NCI-H1092 treated with DMSO at 0.1 percent for 48 hours (cell line): ENCODE measurements around the gene ADGRV1.
"Not testable (repeated sequence)": the region's sequence is repeated elsewhere in the genome, so short reads cannot be mapped to it uniquely, and the experiment has no call there.

Source experiments
- DNase-seq: peaks from one replicate; lab custom pipeline; 2025; lab: John Stamatoyannopoulos, UW

Gene ADGRV1

DNA sequence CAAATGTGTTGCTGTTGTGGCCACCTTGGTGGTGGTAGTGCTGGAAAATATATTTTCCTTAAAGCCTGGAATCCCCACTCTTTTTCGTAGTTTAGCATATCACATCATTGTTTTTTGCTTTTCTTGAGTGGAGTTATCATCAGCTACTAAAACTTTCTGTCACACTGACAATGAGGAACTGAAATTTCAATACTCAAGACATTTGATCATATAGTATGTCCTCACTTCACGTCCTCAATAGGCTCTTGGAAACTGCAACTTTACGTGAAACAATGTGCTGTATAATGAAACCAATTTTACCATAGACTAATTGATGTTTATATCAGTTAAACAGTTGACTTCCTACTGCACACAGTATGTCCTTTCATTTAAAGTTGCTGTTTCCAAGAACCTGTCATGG lies 265.8 kb downstream of the ADGRV1 start:
- no peak for DNase-seq

DNA sequence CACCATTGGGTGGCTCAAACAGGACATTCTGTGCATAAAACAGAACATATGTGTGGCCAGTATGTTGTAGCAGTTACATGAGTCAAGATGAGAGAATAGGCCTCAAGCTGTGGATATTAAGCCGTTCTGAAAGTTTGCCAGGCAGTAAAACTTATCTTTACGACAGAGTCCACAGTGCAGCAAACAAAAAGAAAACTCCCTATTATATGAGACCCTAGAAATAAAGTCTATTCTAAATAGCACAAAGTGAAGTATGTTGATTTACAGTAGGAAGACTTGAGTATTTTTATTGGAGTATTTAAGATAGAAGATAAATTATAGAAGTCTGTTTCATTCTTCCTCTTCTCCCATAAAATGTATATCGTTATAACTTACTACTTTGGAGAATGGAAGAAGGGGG lies 271.5 kb downstream of the ADGRV1 start:
- DNase-seq: no peak

DNA sequence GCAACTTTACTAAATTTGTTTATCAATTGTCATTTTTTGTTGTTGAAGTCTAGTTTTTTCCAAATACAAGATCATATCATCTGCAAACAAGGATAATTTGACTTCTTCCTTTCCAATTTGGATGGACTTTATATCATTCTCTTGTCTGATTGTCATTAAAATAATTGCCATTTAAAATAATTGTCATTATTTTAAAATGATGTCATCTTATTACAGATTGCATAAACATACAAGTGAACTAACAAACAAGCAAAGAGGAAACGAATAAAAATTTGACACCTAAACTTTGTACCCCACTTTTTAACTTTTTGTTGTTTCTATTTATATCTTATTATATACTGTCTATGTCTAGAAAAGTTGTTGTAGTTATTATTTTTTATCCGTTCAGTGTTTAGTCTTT lies 275.2 kb downstream of the ADGRV1 start:
- no peak for DNase-seq

DNA sequence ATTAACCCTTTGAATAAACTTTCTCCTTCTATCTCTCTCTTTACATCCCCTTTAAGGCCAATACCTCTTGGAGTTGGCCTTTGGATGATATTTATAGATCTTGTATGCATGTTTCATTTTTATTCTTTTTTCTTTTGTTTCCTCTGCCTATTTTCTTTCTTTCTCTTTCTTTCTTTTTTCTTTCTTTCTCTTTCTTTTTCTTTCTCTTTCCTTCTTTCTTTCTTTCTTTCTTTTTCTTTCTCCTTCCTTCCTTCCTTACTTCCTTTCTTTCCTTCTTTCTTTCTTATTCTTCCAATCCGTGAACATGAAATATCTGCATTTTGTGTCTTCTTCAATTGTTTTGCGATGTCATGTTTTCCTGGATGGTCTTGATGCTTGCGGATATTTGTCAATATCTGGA lies 276.1 kb downstream of the ADGRV1 start:
- DNase-seq: no peak

DNA sequence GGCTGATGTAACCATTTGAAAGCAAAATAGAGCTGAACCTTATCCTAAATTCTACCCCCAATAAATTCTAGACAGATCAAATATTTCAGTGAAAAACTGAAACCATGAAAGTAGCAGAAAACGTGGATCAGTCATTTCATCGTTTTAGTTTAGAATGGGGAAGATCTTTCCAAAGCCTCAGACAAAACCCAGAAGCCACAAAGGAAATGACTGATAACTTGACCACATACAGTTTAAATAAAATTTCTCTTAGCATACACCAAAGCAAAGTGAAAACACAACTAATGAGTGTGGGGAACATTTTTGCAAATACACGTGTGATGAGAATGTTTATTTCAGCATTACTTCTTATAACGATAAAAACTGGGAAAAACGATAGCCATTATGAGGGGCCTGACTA lies 284.8 kb downstream of the ADGRV1 start:
- no peak for DNase-seq

DNA sequence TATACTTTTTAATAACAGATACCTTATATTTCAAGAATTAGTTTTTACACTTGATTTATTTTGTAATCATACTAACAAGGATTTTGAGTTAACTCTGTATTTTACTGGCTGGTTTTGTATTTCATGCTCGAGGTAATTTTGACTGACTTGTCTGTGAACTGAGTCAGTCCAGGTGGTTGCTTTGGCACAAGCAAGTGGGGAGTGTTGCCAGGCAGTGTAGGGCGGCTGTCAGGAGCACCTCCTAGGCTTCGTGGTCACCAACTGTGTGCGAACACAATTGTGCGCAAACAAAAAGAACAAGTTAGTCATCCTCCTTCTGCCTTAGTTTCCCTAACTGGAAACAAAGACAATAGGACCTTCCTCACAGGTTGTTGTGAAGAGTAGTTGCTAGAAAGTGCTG lies 286.3 kb downstream of the ADGRV1 start:
- no peak for DNase-seq

DNA sequence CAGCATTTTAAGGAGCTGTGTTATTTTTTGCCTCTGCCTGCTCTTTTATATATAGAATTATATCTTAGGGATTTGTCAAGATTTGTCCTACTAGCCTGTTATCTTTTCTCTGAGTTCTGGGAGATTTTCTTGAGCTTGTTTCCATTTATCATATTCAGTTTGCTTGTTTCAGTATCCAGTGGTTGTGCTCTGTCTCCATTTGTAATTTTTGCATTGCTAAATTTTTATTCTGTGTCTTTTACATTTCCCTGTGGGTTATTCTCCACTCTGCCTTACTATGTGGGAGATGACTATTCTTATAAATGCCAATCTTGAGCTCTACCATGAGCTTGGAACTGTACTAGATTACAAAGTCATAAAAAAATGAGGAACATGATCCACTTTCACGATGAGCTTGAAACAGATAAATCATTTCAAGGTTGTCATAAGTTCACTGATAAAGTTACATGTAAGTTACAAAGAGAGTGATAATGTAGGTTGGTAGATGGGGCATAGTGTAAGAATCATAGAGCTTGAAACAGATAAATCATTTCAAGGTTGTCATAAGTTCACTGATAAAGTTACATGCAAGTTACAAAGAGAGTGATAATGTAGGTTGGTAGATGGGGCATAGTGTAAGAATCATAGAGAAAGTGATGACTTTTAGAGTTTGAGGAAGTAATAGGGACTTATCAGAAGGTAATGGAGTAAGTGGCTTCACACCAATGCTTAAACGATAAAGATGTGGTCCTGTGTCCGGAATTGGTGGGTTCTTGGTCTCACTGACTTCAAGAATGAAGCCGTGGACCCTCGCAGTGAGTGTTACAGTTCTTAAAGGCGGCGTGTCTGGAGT lies 287.3 kb downstream of the ADGRV1 start:
- DNase-seq: no peak

DNA sequence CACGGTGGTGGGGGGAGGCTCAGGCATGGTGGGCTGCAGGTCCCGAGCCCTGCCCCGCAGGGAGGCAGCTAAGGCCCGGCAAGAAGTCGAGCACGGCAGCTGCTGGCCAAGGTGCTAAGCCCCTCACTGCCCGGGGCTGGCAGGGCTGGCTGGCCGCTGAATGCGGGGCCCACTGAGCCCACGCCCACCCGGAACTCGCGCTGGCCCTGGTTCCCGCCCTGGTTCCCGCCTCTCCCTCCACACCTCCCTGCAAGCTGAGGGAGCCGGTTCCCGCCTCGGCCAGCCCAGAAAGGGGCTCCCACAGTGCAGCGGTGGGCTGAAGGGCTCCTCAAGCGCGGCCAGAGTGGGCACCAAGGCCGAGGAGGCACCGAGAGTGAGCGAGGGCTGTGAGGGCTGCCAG lies 289.0 kb downstream of the ADGRV1 start:
- DNase-seq: not testable (repeated sequence)

DNA sequence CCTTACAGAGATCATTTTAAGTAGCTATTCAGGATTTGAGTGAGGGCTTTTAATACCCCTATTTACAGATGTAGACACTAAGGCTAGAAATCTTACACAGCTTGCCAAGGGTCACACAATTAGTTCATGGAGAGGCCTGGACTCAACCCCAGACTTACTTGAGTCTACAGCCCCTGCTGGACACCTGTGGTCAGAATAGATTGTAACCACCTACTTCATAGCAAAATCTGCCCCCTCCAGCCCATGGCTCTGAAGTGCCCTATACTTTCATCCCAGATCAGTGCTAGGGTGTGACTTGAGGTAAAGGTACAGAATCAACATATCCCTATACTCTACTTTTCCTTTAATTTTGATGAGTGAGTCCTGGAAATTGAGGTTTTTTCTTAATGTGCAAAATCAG lies 291.3 kb downstream of the ADGRV1 start:
- DNase-seq: no peak

DNA sequence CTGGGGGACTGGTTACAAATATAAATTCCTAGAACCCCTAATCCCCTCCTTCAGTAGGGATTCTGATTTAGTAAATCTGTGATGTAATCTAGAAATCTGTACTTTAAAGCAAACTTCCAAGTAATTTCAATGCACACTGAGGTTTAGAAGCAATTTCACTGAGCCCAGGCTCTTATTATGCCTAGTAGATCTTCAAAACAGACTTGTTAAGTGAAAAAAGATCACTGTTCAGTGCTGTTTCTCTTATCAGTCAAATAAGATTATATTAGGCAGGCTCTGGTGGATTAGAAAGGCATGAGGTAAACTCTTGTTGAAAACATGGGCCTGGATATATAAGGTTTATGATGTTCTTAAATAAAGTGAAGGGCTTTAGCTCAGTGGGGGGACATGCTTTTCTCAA lies 293.9 kb downstream of the ADGRV1 start:
- DNase-seq: no peak

DNA sequence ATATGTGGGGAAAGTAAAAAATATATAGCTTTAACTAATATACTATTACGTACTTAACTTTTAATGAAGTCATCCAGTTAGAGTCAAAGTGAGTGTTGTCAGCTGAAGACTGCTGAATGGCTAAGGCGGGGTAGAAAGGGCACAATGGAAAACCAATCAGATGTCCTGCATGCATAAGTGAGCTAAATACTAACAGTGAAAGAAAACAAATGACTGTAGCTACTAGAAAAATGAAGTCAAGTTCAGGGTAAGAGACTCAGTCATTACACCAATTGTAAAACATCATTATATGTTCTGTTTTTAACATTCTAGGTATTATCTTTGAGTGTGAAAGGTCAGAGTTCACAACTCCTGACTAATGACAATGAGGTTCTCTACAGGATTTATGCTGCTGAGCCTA lies 295.2 kb downstream of the ADGRV1 start:
- no peak for DNase-seq

DNA sequence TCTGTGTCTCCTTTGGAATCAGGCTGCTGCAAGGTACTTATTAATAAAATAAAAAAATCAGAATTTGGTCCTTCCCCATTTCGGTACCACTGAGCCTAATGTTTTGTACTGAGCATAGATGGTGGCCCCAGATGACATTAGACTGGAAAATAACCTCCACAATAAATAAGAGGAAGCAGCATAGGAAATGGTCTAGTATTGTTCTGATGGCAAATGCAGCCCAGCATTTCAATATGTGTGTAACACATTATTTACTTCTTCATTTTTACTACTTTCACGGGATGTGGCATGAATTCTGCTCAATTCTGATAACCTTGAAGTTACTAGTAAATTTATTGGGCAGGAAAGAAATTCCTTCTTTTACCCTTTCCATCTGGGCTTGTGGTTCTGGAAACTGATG lies 295.6 kb downstream of the ADGRV1 start:
- no peak for DNase-seq

DNA sequence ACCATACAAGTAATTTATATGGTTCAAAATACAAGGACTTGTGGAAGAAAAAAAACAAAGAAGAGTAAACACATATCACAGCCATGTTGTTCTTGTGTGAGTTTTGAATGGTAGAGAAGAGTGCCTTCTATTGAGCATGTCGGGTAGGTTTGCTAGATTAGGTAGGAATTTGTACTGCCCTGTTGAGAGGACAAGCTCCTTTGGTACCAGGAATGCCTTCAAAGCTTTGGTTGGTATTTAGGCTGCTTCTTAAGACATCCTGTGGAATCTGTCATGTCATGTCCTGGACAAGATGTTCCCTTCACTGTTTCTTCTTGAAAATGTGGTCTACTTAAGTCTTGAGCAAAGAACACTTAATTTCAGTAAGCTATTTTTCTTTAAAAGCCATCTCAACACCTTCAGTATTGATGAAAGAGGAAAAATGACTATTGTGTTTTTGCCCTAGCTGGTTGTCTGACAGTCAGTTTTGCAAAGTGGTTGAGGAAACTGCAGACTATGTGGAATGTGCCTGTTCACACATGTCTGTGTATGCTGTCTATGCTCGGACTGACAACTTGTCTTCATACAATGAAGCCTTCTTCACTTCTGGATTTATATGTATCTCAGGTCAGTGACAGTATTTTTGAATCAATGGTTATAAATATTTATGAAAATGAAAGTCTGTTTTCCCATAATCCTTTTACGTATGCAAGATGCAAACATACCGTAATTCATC lies 296.9 kb downstream of the ADGRV1 start:
- DNase-seq: no peak

DNA sequence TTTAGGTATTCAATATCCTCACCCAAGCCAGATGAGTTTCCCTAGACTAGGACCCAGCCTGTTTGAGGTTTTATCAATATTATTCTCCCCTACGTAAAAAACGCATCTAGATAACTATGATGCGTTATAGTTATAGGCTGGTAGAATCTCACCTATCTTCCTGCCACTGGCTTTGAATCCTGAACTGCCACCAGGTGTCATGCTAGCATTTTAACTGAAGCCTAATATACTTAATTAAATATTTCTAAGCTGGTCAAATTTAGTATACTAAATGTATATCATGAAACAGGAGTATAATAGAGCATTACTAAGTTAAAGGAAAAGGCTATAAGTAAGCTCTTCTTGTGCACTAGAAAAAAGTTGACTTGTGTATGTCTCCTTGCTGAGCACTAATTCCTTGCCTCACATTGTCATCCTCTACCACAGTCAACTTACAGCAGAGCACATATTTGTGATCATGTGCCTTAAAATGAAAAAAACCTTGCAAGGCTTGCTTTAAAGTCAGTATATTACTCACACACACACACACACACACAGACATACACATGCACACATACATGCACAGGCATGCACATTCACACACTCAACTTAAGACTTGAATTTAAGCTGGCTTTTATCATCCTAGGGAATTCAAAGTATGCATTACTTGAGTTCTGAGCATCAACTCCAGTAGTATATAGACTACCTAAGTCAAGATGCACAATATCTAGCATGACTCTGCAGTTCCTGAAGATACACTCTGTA lies 303.4 kb downstream of the ADGRV1 start:
- DNase-seq: no peak

DNA sequence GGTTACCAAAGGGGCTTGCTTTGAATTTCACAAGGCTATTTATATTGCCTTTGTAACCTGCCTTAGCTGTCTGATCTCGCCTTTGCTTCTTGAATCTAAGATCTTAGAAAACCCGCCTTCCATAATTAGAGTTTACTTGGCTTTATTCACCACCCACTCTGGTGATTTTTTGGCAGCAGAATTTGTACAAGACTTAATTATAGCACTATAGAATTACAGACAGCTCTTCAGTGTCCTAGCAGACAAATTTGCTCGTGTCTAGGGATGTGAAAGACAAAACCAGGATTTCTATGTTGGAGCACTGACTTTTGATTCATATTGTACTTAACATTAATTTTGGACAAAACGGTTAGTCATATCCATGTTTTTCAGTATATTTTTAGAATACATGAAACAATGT lies 306.6 kb downstream of the ADGRV1 start:
- no peak for DNase-seq

DNA sequence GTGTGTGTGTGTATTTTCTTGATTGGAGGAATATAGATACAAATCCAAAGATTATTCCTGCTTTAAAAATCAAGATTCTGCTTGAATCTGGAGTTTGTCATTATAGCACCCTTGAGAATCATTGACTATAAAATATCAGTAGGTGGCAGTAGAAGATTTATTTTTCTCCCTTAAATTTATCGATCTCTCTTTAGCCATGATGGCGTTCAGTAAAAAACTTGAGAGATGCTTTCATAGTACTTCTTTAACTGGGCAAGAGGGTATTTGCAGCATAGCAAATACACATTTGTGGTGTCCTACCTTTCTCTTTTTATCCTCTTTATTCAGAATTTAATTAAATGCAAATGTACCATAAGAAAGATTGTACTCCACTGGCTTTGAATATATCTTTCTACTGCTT lies 307.7 kb downstream of the ADGRV1 start:
- DNase-seq: peak; percentile 58

DNA sequence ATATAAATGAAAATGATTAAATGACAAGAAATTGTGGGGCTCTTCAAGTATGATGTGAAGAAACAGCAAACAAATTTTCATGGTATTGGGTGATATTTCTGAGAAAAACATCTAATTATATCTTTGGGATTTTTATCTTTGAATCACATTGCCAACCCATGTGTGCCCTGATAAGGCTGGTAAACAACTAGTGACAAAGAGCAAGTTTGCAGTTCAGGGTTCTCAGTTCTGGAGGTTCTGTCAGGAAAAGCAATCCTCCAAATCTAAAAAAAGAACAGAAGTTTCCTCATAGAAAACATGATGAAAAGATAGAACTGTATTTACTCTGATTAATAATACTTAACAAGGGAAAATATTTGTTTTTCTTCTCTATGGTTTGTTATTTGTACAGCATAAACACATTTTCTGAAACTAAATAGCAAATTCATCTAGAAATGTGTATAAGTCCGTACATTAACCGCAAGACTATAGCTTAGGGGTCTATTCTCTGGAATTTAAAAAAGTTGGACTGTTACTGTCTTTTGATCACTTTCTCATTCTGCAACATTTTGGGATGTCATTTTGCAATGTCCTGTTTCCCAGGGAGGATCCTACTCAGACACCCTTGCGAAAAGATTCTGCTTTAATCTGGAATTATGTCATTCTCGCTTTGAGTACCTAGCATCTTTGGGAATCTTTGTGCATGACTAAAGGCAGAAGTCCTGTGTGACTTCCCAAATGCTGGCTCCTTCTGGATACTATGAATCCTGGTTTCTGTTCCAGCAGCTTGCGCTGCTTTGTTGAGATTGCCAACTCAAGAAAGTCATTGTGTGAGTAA lies 308.5 kb downstream of the ADGRV1 start:
- no peak for DNase-seq

DNA sequence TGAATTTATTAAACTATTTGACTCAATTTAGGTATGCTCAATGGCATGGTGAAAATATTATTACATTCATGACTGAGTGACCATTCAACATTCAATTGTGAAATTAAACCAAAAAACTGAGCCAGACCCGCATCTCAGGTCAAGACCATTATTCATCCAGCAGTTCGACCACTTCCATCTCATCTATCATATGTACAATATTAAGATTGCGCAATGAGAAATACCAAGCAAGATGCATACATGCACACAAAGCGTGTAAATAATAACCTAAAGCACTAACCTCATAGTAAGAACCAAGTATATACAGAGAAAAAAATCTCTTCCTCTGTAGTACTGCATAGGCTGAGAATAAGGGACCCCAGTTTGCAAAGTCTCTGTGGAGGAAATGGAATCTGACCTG lies 310.2 kb downstream of the ADGRV1 start:
- DNase-seq: no peak

DNA sequence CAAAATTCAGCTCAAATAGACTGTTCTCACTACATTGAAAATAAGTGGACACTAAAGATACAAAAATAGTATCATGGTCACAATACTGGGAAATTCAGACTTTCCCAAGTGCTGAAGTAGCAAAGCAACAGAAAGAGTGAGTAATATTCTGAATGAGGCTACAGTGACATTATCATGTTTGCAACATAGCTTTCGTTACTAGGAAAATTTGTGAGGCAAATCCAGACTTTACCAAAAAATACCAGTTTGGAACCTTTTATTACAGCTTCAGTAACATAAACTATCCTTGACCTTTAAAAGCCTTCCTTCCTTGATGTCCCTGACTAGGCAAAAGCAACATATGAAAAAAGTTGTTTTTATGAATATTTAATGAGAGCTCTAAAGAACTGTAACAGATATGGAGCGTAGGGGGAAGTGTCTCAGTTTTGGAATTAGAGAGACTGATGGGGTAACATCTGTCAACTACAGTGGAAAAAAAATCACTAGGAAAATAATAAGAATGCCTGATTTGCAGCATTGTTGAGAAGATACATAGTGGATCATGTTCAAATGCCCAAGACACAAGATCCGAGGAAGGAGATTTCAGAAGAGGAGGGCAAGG lies 312.9 kb downstream of the ADGRV1 start:
- no peak for DNase-seq

DNA sequence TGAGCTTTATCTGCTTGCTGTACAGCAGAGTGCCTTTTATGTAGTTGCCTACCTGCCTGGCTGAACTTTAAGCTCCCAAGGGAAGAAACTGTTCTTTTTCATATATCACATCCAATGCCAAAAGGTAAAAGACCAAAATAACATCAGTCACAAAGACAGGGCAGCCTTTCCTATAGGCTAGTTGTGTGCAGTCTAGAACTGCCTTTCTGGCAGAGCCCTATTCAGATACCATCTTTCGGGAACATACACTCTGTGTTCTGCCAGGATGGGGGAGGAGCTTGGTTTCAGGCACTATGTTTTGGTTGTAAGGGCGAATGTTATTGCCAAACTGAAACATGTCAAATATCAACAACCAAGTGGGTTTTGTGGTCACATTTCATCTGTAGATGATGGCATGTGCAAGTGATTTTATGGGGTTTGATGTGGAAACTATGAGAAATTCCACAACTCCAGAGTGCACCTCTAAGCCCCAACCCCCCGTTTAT lies 314.5 kb downstream of the ADGRV1 start:
- no peak for DNase-seq

DNA sequence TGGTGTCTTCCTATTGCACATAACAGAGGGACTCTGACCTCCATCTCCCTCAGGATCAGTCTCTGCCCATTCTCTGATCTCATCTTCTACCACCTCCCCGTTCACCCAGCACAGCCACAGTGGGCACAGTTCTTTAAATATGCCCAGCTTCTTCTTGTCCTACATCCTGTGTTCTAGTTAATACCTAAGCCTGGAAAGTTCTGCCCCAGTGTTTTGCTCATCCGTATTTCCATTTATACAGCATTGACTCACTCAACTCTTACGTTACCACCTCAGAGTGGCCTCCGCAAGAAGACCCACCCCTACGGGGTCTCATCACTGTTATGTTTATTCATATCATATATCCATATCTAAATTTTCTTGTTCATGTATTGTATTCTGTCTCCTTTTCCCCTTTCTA lies 315.5 kb downstream of the ADGRV1 start:
- no peak for DNase-seq

DNA sequence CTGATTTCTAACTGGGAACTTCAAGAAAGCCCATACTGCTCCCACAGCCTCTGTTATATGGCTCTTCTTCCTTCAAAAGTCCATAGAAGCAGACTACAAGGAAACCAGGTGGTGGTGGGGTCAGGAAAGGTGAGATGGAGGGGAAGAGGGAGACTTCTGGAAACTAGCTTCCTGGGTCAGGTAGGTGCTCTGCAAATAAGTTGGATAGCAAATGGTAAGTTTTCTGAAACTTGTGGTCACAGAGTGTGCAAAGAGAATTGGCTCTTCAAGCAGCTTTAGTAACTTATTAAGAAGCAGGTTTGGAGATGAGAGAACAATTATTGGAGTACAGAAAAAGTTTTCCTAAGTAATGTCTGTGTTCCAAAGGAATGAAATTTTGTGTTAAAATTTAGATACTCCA lies 316.9 kb downstream of the ADGRV1 start:
- no peak for DNase-seq
